Stimulated activated CD4-positive, alpha-beta T cell treated with anti-CD3 and anti-CD28 coated beads, Interleukin-1b, Interleukin-23, amount 100 ng/mL, for 24 hours (primary cell): ENCODE measurements around the gene ZNF107.
"Not testable (repeated sequence)": the region's sequence is repeated elsewhere in the genome, so short reads cannot be mapped to it uniquely, and the experiment has no call there.

Source experiments
- DNase-seq, 4 experiments: peaks; one replicate each; pipeline ENCODE4 v3.0.0-alpha.2; 2020; ENCODE audit warnings: low read depth in 4 of 4, low spot score in 1 of 4

Gene ZNF107

DNA sequence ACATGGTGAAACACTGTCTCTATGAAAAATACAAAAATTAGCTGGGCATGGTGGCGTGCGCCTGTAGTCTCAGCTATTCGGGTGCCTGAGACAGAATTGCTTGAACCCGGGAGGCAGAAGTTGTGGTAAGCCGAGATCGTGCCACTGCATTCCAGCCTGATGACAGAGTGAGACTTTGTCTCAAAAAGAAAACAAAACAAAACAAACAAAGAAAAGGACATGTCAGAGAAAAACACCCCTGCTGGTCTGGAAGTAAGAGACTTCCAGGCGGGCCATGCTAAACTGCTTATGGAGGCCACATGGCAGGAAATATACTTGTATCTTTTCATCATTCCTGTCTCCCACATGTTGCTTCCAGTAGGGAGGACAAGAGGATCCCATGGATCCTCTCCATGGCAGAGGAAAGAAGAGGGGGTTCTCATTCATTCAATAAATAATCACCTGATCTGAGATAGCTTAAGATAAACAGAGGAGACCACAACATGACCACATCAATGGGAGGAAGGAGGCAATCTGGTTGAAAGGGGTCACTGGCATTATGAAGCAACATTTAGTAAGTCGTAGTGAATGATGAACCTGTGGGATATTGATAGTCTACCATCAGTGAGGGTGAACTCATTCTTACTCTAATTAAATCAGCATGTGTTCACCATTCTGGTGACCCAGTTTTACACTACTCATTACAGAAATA lies 67.8 kb downstream of the ZNF107 start:
- no peak for DNase-seq

DNA sequence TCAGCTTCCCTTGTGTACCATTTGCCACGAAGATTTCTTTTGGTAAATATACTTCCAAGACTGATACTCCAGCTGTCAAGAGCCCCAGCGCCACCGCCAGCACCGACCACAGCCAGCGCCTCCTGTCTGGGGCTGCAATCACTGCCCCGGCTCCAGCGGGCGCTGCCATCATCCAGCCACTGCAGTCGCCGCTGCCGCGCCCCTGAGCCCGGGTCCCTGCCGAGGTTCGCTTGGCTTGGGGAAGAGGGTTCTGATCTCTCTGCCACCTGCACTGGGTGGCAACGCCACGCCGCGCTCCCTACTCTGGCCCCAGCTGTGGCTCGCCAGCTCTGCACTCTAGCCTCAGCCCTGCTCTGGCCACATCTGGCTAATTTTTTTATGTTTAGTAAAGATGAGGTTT lies 70.6 kb downstream of the ZNF107 start:
- DNase-seq: no peak

DNA sequence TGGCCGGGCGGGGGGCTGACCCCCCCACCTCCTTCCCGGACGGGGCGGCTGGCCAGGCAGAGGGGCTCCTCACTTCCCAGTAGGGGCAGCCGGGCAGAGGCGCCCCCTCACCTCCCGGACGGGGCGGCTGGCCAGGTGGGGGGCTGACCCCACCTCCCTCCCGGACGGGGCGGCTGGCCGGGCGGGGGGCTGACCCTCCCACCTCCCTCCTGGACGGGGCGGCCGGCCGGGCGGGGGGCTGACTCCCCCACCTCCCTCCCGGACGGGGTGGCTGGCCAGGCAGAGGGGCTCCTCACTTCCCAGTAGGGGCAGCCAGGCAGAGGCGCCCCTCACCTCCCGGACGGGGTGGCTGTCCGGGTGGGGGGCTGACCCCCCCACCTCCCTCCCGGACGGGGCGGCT lies 72.5 kb downstream of the ZNF107 start:
- DNase-seq: not testable (repeated sequence)

DNA sequence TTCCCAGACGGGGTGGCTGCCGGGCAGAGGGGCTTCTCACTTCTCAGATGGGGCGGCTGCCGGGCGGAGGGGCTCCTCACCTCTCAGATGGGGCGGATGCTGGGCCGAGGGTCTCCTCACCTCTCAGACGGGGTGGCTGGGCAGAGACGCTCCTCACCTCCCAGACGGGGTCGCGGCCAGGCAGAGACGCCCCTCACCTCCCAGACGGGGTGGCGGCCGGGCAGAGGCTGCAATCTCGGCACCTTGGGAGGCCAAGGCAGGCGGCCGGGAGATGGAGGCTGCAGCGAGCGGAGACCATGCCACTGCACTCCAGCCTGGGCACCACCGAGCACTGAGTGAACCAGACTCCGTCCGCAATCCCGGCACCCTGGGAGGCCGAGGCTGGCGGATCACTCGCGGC lies 73.0 kb downstream of the ZNF107 start:
- not testable (repeated sequence) for DNase-seq

DNA sequence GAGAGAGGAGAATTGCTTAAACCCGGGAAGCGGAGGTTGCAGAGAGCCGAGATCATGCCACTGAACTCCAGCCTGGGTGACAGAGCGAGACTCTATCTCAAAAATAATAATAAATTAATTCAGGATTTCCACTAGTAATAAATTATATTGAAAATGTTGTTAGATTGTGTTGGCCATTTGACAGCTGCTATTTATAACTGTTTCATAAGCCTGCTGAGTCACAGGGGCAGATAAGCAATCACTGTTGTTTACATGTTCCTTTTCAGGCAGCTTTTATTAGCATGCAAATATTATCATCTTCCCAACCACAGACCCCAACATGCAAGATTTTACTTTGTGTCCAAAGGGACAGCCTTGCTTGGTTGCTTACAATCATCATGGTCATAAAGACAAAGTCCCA lies 78.7 kb downstream of the ZNF107 start:
- no peak for DNase-seq

DNA sequence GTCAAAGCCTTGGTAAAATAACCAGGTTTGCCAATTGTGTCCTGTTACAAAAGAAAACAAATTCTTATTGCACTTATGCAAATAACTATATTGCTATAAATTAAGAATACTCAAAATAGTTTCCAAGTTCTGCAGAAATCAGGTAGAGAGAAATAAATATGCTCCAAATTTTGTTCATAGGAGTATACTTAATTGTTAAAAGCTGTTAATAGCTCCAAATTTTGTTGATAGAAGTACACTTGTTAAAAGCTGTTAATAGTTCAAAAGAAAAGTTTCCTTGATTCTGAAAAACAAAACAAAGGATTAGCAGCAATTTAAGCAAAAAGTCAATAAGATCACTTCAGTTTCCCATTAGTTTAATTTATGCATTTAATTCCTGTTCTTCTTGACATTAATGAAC lies 81.9 kb downstream of the ZNF107 start:
- DNase-seq: no peak

DNA sequence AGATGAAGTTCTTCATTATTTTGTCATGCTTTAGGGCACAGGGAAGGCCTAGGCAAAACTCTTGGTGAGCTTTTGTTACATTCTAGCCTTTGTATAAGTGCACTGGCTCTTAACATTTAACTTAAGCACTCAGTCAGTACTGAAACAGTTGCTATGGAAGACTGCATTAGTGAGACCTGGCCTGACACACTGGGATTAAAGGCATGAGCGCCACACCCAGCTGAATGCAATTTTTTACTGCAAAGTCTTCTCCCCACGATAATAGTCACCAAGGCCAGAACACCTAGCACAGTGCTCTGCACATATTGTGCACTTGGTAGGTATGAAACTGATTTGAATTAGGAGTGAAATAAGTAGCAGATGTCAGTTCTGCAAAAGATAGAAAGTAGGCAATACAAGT lies 87.1 kb downstream of the ZNF107 start:
- no peak for DNase-seq

DNA sequence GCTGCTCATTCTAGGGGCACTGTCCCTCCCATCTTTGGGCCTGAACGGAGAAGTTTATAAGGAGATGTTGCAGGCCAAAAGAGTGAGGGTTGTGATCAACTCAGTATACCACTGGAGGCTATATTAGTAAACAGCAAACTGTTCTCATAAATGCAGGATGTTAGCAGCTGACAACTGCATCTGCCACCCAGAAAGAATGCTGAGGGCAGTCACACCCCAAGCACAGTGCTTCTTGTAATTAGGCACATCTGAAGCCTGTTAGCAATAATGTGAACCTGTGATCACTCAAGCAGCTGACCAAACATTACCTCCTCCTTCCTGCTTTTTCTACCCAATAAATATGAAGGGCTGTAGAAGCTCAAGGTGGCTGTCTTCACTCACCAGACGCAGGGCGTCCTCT lies 89.9 kb downstream of the ZNF107 start:
- no peak for DNase-seq

DNA sequence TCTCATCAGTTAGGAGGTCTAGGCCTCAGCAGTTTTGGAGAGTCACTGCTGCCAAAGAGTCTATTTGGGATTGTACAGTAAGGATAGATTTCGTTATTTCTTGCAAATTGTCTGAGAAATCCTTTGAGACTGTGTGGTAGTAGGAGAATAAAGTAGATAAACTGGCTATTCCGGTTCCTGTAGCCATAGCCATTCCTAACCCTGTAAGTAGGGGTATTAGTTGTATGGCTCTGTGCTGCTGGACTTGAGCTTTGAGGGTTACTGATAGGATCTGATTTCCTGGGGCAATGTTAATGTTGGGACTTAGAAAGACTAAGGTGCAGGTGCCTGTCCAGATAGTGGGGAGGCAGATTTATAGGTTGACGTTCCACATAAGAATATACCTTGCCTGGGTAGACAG lies 92.2 kb downstream of the ZNF107 start:
- DNase-seq: no peak
